Measurements from ENCODE around the gene CFAP73. TPM values are rescaled to one million over a fixed set of nuclear protein-coding genes. Genes with fewer than 3 reads are reported as not detected.

CFAP73 gene
- total and polyA plus RNA-seq, 10 of the 15 experiments (the other 5 are each of a cell fraction or from before 2014, with no cell fraction given), result 0.18 TPM; not detected in 9

DNA sequence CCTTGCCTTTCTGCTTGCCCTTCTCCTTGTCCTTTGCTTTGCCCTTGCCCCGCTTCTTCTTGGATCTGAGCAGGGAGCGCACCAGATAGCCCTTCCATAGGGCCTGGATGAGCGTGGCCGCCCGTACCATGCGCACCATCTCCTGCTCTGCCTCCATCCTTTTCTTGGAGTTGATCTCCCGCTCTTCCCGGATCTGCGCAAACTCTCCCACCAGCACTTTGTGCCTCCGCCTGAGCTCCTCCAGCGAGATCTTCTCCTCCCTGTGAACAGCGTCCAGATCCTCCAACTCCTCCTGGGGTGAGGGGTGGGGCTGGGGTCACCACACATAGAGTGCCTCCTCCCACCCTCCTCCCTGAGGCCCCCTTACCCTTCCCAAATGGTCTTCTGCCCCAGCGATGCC lies 46.1 kb downstream of the CFAP73 start:
- no peak overlapping the region for H3K4me3 ChIP-seq
- no peaks in the 10 kb centered on the region for H3K79me2 ChIP-seq (ENCODE audit: control insufficient read depth, insufficient read depth, low read length)
- FAIRE-seq (no peak), ATAC-seq (no peak), DNase-seq (ENCODE audit: low read depth, low spot score) (no peak)
- no peak overlapping the region for H2AFZ ChIP-seq (ENCODE audit: control insufficient read depth, low read depth, low read length)
- H3K4me1 ChIP-seq (ENCODE audit: control insufficient read depth, insufficient read depth, low read length), result no peaks in the 10 kb centered on the region
- CTCF ChIA-PET, result interaction anchor here (0.6 to 4.2 kb wide), 11 partner anchors 9 to 230 kb away, joined by 3 to 24 read pairs (median 5); partner anchors contain the start of gene SDSL
- H3K36me3 ChIP-seq (ENCODE audit: control insufficient read depth in 2 of 2, insufficient read depth in 2 of 2, low read length in 1 of 2), result peaks cover 4% of the 10 kb centered on the region in 2 experiments
- SMC1A ChIA-PET (ENCODE audit: uncharacterized antibody, unreplicated experiment), result interaction anchor here (0.8 to 2.5 kb wide), 11 partner anchors 8 to 230 kb away, joined by 3 to 13 read pairs (median 4); partner anchors contain the start of genes DDX54, RITA1 and SDSL
- 93% methylated on average over 13 of the region's 13 CpGs for WGBS (ENCODE audit: insufficient coverage, insufficient replicate concordance, low lambda C conversion rate, missing lambda C conversion rate)
- no peak for TF ChIP-seq BCL11A (IDR thresholded peaks at IDR 0.05; ENCODE audit: low read depth, low read length)
- TF ChIP-seq SRF (IDR thresholded peaks at IDR 0.05; ENCODE audit: low read depth in 2 of 2, low read length in 2 of 2), result no peak
- no peak for TF ChIP-seq PAX8 (IDR thresholded peaks at IDR 0.05)
- no peak for TF ChIP-seq IRF4 (IDR thresholded peaks at IDR 0.05; ENCODE audit: low read depth, low read length)
- TF ChIP-seq POLR2A (IDR thresholded peaks at IDR 0.05; ENCODE audit: low read depth, low read length), result 0 out of 2 replicates have a peak, but pooled peaks have one; percentile 7
- no peak for TF ChIP-seq JUNB (IDR thresholded peaks at IDR 0.05)
- intact Hi-C loops (cut with micrococcal nuclease; ENCODE audit: unreplicated experiment), result loop anchor here (5.0 to 10.0 kb wide), 2 partner anchors 79 to 117 kb away; no protein-coding TSS in a partner anchor
- RAD21 ChIA-PET (ENCODE audit: unreplicated experiment), result interaction anchor here (0.8 to 1.9 kb wide), 5 partner anchors 9 to 230 kb away, joined by 3 to 9 read pairs (median 6); no protein-coding TSS in a partner anchor
- H3K4me2 ChIP-seq (ENCODE audit: control insufficient read depth, insufficient read depth), result no peak overlapping the region
- no peaks in the 10 kb centered on the region for H4K20me1 ChIP-seq (ENCODE audit: control insufficient read depth, insufficient read depth)
- BruUV-seq (replicated peaks), result no TSS peak
- no peaks in the 10 kb centered on the region for H3K27me3 ChIP-seq (replicated peaks in 1 of 2; ENCODE audit: control insufficient read depth in 2 of 2, insufficient read depth in 2 of 2, low read length in 1 of 2)
- H3K27ac ChIP-seq (ENCODE audit: control insufficient read depth, insufficient read depth), result no peak overlapping the region
- in situ Hi-C loops (cut with MboI), result loop anchor here (5.0 kb wide), 1 partner anchor 227 kb away; the partner anchor contains the start of gene SDSL
- no peaks in the 10 kb centered on the region for H3K9me3 ChIP-seq (replicated peaks; ENCODE audit: control insufficient read depth, insufficient read depth, low read length)
- POLR2A ChIA-PET, result interaction anchor here (1.1 to 1.4 kb wide), 2 partner anchors 12 to 27 kb away, joined by 3 to 6 read pairs; partner anchors contain the start of gene TPCN1
- no peak overlapping the region for H3K9ac ChIP-seq (ENCODE audit: control insufficient read depth, insufficient read depth, low read length)

- no TSS peak for BruUV-seq (replicated peaks)
- FAIRE-seq (no peak), ATAC-seq (peak; percentile 6; the same call in 1 of the 3 replicates), DNase-seq (ENCODE audit: low read depth, low spot score) (no peak)
- POLR2A ChIA-PET, result no interaction called here
- H3K27me3 ChIP-seq (replicated peaks in 1 of 2; ENCODE audit: control insufficient read depth in 2 of 2, insufficient read depth in 2 of 2, low read length in 1 of 2), result no peaks in the 10 kb centered on the region
- intact Hi-C loops (cut with micrococcal nuclease; ENCODE audit: unreplicated experiment) (loop anchor here (2.0 to 10.0 kb wide), 3 partner anchors 36 to 116 kb away; no protein-coding TSS in a partner anchor), in situ Hi-C loops (cut with MboI) (loop anchor here (5.0 kb wide), 1 partner anchor 226 kb away; the partner anchor contains the start of gene SDSL)
- H3K9ac ChIP-seq (ENCODE audit: control insufficient read depth, insufficient read depth, low read length), result no peak overlapping the region
- H3K36me3 ChIP-seq (ENCODE audit: control insufficient read depth in 2 of 2, insufficient read depth in 2 of 2, low read length in 1 of 2), result peaks cover 0 to 4% of the 10 kb centered on the region in 2 experiments; a peak in 3 of 4 replicates
- CTCF ChIA-PET, result interaction anchor here (0.6 to 4.2 kb wide), 14 partner anchors 8 to 793 kb away, joined by 3 to 24 read pairs (median 4); partner anchors contain the start of gene SDSL
- no peak overlapping the region for H3K4me3 ChIP-seq
- H3K4me2 ChIP-seq (ENCODE audit: control insufficient read depth, insufficient read depth), result no peak overlapping the region
- no peaks in the 10 kb centered on the region for H3K9me3 ChIP-seq (replicated peaks; ENCODE audit: control insufficient read depth, insufficient read depth, low read length)
- no peak overlapping the region for H2AFZ ChIP-seq (ENCODE audit: control insufficient read depth, low read depth, low read length)
- TF ChIP-seq BACH1 (IDR thresholded peaks at IDR 0.05; ENCODE audit: borderline replicate concordance) (no peak), PAX5 (IDR thresholded peaks at IDR 0.05; ENCODE audit: borderline replicate concordance, low read depth, low read length) (no peak), NBN (IDR thresholded peaks at IDR 0.05) (no peak)
- H3K27ac ChIP-seq (ENCODE audit: control insufficient read depth, insufficient read depth), result no peak overlapping the region
- H3K79me2 ChIP-seq (ENCODE audit: control insufficient read depth, insufficient read depth, low read length), result no peaks in the 10 kb centered on the region
- RAD21 ChIA-PET (ENCODE audit: unreplicated experiment), result interaction anchor here (0.9 to 2.3 kb wide), 7 partner anchors 12 to 229 kb away, joined by 3 to 9 read pairs (median 6); no protein-coding TSS in a partner anchor
- WGBS (ENCODE audit: insufficient coverage, insufficient replicate concordance, low lambda C conversion rate, missing lambda C conversion rate), result 78% methylated on average over 7 of the region's 7 CpGs
- no peaks in the 10 kb centered on the region for H4K20me1 ChIP-seq (ENCODE audit: control insufficient read depth, insufficient read depth)
- SMC1A ChIA-PET (ENCODE audit: uncharacterized antibody, unreplicated experiment), result interaction anchor here (0.9 to 2.5 kb wide), 7 partner anchors 20 to 117 kb away, joined by 3 to 13 read pairs (median 5); no protein-coding TSS in a partner anchor
- no peaks in the 10 kb centered on the region for H3K4me1 ChIP-seq (ENCODE audit: control insufficient read depth, insufficient read depth, low read length)
Observed at GRCh38 chr12:113196582-113196981, 47.1 kb downstream of the CFAP73 start.
